ENCODE measurements around the gene GHRHR.

DNA sequence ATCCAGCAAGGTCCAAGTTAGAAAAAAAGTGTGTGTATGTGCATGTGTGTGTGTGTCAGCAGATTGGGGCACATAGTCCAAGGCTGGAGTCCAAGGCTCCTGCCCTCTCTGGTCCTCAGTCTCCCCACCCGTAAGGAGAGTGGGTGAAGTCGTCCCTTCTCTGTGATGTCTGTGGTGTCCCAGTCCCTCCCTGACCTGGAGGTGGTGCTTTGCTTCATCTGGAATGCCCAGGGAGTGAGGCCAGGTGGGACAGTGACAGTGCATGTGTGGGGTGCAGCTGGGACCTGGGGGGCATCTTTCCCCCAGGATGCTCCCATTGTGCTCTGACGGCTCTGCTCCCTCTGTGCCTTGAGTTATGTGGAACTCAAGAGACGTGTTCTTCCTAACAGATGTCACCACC lies 34.1 kb upstream of the GHRHR start:
- no peak for TF ChIP-seq POLR2A (IDR thresholded peaks at IDR 0.05; ENCODE audit: low read depth, low read length)
- TF ChIP-seq TAF1 (IDR thresholded peaks at IDR 0.05; ENCODE audit: borderline replicate concordance, low read depth, low read length) = no peak

All from GM12892 (cell line).